Stimulated activated CD4-positive, alpha-beta T cell treated with anti-CD3 and anti-CD28 coated beads, Interleukin-1b, Interleukin-23, amount 100 ng/mL, for 48 hours (primary cell): Measurements from ENCODE around the gene CHID1.

ENCODE experiments used
- DNase-seq: peaks from one replicate; pipeline ENCODE4 v3.0.0-alpha.2; 2020

CHID1 gene

DNA sequence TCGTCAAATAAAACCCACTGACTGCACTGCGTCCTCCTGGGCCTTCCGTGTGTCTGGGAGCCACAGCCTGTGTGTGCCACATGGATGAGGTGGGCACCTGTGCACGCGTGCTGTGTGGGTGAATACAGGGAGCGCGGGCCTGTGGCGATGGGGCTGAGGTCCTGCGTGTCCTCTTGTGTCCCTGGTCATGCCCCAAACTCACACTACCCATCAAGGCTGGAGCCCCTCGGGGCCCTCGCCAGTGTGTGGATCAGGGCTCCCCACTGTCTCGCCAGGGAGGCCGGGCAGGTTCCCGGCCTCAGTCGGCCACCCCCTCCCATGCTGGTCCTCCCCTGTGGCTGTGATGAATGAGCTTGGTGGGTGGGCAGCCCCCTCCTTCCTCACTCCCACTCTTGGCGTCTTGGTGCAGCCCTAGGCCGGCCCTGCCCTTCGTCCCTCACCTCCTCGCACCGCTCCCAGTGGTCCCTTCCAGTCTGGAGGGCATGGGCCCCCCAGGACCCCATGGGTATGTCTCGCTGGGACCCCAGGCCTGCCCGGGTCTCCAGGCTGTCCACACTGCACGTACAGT, 78.6 kb downstream of the CHID1 start:
- no peak for DNase-seq

DNA sequence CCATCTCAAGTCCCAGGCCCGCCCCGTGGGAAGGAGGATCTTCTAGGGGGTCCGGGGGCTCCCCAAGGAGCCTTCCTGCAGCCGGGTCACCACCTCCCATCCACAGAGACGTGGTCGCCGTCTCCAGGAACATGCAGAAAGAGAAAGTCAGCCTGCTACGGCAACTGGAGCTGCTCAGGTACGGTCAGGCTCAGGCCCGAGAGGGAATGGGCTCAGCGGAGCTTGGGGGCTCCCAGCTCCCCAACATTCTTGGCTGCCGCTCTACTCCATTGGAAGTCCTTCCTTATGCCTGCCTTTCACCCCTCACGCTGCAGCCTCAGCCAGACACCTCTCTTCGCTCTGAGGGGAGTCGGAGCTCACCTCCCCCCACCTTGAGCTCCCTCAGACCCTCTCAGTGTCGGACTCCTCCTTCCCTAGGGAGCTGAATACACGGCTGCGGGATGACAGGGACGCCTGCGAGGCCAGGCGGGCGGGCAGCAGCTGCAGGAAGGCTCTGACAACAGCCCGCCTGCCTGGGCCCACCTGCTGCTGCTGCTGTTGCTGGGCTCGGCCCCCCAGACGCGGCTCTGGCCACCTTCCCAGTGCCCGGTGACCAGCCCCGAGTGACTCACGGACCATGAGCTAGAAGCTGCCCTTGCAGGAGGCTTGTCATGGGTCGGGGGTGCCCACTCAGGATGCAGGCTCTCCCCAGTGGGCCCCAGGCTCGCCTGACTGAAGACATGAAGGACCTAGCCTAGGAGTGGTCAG, 79.3 kb downstream of the CHID1 start:
- no peak for DNase-seq

DNA sequence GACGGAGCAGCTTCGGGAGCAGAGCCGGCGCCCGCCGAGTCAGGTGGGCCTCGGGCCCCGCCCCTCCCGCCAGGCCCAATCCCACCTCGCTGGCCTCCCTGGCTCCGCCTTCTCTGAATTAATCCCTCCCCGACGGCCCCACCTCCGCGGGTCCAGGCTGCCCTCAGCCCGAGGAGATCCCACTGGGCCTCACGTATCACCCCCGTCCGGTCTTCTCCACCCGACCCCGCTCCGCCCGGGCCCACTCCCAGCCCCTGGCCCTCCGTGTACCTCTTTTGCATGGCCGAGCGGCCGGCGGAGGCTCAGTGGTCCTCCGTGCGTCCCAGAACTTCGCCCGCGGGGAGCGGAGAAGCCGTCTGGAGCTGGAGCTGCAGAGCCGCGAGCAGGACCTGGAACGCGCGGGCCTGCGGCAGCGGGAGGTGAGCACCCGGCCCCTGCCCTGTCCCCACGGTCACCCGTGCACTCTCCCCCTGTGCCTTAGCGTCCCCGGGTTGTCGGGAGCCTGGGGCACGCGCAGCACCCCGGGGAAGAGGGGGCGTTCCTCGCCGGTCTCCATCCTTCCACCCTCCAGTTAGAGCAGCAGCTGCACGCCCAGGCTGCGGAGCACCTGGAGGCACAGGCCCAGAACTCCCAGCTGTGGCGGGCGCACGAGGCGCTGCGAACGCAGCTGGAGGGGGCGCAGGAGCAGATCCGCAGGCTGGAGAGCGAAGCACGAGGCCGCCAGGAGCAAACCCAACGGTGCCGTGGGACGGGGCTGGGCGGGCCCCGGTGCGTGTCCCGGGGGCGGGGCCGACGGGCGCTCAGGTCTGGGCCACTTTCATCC, 80.1 kb downstream of the CHID1 start:
- DNase-seq = peak; percentile 58

DNA sequence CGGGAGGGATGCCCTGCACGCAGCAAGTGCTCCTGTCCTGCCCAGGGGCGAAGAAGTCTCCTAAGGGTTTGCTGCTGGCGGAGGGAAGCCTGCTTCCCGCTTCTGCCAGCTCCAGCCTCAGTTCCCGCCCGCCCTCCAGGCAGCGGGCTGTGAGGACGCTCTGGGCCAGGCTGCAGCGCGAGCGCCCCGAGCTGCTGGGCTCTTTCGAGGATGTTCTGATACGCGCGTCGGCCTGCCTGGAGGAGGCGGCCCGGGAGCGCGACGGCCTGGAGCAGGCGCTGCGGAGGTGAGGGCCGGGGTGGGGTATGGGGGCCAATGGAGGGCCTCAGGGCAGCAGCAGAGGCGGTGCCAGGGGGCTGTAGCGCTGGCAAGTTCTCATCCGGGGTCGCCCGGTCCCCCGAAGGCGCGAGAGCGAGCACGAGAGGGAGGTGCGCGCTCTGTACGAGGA, 80.7 kb downstream of the CHID1 start:
- DNase-seq = no peak

DNA sequence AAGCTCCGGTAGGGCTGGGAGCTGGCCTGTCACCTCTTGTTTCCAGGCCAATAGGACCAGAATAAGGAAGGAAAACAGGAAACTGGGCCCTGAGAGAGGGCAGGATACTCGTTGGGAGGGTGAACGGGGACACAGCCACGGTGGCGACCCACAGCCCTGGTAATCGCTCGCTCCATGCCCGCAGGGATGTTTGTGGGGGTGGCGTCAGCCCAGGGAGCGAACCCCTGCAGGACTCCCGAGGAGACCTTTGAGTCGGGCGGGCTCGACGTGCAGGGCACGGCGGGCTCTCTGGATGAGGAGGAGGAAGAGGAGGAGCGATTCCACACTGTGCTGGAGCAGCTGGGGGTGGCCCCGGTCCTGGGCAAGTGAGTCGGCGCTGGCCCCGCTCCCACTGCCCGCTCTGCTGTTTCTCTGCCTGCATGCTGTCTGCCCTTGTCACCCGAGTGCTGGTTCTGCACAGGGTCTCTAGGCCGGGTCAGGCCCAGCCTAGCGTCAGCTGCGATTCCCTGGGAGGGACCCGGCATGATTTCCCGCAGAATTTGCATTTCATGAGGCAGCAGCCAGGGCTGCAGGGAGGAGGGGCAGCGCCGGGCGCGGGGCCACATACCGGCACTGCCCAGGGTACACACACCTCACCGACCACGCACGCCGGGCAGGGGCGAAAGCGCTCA, 81.3 kb downstream of the CHID1 start:
- DNase-seq = no peak

DNA sequence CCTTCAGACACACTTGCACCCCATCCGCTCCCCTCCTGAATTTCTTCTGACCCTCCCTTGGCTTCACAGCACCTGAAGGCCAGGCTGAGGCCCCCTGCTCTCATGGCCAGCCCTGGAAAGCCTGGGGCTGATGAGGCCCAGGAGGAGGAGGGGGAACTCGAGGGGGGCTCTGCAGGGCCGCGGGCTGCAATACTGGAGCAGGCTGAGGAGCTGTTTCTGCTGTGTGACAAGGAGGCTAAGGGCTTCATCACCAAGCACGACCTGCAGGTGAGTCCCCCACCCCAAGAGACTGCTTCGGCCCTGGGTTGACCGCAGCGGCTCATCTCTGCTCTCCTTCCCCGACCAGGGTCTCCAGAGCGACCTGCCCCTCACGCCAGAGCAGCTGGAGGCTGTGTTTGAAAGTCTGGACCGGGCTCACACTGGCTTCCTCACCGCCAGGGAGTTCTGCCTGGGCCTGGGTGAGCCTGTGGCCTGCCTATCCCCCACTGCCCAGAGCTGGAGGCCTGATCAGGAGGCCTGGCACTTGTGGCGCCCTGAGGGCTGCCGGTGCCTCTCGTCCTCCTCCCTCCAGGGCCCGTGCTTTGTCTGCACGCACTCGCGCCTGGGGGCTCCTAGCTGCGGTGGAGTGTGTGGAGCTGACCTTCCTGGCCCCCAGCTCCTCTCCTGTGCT, 82.0 kb downstream of the CHID1 start:
- no peak for DNase-seq

DNA sequence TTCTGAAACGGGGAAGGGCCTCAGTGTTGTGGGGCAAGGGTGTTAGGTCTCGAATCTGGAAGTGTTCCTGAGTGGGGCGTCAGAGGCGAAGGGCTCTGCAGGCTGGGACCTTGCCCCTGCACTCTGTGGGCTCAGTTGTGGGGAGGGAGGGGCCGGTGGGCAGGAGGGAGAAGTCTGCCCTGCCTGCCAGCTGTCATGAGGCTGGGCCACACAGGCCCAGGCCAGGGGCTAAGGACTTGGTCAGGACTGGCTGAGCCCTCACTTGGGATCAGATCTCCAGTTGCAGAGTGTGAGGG, 82.8 kb downstream of the CHID1 start, which contains the start of gene CRACR2B:
CRACR2B (plus strand) TSS at position 23 of the 296 bp plus-strand sequence. CDS start 689 bp downstream, outside the sequence.
- no peak for DNase-seq

DNA sequence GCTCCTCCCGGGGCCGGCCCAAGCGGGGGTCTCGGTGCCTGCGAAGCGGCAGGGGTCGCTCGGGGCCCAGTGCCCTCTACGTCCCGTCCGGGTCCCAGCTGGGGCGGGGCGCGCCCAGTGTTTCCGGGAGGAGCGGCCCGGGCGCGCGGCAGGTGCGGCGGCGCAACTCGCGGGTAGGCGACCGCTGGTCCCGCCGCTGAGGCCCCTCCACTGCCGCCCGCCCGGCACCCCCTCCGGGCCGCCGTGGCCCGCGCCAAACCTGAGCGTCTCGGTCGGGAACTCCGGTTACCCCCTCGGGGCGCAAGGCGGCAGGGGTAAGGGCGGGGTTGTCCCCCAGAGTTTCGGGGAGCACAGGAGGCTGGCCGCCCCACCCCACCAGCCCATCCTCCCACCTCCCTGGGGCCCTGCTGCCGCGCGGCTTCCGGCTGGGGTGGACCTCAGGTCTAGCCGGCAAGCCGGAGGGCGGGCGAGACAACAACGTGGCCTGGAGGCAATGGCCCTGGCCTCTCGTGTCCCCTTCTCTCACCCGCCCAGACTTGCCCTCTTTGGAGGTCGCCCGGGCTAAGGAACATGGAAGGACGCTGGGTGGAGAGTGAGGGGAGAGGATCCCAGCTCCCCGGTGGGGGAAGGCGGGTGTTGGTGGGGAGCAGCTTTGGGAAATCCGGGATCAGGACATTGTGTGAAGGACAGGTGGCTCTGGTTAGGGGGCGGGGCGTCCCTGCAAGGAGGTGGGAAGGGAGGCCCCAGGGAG, 83.3 kb downstream of the CHID1 start:
- no peak for DNase-seq

DNA sequence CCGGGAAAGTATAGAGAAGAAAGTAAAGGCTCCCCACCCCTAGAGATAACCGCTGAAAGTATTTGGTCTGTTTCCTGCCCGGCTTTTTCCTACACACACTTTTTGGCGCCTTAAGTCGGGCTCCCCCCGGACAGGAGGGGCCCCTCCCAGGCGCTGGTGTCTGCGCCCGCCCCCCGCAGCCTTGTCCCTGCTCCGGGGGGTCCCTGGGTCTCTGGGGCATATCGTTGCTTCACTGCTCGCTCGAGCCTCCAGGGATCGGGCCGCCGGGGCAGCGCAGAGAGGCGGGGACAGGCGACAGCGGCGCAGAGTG, 83.8 kb downstream of the CHID1 start:
- no peak for DNase-seq

DNA sequence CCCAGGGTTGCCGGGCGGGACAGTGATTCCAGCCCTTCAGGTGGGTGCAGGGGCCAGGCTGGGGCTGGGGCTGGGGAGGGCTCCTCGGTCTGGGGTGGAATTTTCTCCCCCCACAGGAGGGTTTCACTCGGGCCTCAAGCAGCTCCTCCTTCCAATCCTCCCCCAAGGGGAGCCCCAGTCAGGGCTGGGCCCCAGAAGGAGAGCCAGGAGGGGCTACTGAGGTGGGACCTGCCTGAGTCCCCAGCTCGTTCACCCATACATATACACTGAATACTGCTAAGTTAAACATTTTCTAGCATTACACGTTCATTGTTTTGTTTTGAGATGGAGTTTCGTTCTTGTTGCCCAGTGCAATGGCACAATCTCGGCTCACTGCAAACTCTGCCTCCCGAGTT, 84.4 kb downstream of the CHID1 start:
- no peak for DNase-seq

DNA sequence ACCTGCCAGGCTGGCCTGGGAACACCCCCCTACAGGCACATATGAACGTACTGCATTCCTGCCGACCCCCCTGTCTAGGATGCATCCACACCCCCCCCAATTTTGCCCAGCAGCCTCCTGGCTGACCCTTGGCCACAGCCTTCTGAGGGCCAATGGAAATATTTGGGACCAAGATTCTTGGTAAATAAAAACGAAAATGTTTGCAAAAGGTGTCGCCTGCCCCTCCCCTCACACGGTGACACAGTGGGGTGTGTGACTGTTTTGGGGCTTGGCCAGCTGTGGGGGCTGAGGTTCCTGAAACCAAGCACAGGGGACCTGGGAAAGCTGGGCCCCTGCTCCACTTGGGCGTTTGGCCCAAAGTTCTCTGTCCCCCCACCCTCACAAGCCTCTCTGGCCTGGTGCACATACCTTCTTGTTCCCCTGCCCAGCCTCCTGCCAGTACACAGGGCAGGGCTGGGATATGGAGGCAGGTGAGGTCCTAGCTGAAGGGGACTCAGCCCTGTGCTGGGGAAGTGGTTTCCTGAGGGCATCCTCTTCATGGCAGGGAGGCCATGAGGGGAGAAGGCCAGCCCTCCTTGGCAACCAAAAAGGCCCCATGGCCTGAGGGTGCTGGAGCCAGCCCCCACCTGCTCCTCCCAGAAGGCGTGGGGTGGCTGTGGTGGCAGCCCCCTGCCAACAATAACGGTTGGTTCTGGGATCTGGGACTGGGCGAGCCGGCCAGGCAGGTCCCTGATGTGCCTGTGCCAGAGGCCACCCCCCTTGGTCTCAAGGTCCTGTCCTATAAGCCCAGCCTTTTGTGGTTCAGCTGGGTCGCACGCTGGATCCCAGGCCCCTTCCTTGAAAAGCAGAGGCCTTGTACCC, 85.0 kb downstream of the CHID1 start:
- no peak for DNase-seq

DNA sequence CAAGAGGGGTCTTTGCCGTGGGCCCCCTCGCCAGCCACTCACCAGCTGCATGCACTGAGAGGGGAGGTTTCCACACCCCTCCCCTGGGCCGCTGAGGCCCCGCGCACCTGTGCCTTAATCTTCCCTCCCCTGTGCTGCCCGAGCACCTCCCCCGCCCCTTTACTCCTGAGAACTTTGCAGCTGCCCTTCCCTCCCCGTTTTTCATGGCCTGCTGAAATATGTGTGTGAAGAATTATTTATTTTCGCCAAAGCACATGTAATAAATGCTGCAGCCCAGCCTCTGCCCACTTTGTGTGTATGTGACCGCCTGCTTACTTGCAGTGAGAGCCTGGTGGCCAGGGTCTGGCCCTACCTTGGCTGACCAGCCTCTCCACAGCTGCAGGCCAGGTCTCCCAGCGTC, 85.7 kb downstream of the CHID1 start:
- DNase-seq = no peak

DNA sequence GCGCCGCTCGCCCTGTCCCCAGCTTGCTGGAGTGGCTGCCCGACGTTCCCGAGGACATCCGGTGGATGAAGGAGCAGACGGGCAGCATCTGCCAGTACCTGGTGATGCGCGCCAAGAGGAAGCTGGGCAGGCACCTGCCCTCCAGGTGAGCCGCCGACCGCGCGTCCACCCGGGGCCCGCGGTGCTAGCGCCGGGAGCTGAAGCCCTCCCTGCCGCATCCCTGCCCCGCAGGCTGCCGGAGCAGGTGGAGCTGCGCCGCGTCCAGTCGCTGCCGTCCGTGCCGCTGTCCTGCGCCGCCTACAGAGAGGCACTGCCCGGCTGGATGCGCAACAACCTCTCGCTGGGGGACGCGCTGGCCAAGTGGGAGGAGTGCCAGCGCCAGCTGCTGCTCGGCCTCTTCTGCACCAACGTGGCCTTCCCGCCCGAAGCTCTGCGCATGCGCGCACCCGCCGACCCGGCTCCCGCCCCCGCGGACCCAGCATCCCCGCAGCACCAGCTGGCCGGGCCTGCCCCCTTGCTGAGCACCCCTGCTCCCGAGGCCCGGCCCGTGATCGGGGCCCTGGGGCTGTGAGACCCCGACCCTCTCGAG, 86.2 kb downstream of the CHID1 start:
- no peak for DNase-seq

DNA sequence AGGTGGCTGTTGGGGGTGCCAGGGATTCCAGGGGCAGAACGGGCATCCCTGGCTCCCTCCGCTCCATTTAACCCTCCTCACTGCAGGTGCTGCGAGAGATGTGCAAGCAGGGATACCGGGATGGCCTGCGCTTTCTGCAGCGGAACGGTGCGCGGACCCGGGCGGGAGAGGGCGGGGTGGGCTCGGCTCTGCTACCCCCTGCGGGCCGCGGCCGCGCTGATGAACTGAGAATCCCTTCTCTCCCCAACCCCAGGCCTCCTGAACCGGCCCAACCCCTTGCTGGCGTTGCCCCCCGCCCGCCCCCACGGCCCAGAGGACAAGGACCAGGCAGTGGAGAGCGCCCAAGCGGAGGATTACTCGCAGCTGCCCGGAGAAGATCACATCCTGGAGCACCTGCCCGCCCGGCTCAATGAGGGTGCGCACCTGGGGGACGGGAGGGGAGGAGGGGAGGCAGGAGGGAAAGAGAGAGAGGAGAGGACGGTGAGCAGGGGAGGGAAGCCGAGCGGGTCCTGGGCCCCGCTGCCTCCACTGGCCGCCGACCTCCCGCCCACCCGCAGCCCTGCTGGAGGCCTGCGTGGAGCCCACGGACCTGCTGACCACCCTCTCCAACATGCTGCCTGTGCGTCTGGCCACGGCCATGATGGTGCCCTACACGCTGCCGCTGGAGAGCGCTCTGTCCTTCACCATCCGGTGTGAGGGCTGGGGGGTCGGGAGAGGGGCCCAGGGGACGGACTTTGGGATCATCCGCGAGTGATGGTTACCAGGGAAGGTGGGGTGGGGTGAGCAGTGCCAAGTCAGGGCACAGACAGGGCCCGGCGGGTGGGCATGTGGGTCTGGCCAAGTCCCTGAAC, 86.9 kb downstream of the CHID1 start:
- no peak for DNase-seq

DNA sequence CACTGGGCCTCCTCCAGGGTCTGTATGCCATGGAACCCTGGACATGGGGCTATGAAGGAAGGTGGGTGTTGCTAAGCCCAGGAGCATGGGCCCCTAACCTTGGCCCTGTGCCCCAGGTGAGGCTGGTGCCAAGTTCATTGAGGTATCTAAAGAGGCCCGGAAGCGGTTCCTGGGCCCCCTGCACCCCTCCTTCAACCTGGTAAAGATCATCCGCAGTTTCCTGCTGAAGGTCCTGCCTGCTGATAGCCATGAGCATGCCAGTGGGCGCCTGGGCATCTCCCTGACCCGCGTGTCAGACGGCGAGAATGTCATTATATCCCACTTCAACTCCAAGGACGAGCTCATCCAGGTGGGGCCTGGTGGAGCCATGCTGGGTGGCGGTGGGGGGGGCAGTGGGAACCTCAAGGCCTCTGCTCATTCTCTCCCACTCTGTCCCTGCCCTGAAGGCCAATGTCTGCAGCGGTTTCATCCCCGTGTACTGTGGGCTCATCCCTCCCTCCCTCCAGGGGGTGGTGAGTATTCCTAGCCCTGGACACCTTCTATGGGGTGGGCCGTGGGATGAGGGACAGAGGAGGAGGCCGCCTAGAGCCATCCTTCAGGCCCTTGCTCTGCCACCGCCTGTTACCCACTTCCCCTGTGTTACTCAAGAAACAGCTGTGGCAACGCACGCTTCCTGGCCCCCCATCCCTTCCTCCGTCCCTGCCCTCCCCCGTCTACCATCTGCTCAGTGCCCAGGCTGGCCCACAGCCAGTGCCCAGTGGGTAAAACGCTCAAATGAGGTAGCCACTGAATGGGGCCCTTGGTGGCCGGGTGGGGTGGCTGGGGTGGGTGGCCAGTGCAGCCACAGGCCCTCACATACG, 88.9 kb downstream of the CHID1 start:
- DNase-seq = no peak

DNA sequence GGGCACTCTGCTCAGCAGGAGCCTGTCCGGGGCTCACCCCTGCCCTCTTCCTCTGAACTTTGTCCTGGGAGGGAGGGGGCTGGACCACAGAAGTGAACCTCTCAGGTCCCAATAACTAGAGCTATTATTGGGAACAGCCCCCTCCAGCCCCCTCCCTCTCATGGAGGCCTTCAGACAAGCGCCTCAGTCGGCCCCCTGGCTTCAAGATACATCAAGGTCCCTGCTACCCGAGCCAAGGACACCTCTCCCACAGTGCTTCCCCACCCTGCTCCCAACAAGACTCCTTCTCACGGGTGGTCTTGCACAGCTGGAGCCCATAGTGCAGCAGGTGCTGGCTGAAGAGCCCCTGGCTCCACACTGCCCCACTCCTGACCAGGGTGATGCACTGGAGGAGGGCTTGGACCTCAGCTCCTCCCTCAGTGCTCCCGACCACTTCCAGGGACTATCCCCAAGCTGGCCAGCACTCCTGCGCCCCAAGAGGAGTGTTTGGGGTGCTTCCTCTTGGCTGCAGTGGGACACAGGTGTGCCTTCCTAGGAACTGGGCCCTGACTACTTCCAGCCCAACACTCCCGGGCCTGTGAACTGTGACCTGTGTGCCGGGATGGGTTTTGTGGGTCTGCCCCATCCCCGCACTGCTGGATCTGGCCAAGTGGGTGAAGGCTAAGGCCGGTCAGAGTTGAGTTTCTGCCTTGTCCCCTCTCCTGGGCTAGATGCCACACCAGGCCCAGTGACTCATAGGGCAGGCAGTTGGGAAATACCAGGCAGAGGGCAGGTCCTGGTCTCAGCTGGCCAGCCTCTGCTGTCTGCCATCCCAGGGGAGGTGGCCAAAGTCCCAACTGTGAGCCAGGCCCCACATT, 89.7 kb downstream of the CHID1 start:
- no peak for DNase-seq

DNA sequence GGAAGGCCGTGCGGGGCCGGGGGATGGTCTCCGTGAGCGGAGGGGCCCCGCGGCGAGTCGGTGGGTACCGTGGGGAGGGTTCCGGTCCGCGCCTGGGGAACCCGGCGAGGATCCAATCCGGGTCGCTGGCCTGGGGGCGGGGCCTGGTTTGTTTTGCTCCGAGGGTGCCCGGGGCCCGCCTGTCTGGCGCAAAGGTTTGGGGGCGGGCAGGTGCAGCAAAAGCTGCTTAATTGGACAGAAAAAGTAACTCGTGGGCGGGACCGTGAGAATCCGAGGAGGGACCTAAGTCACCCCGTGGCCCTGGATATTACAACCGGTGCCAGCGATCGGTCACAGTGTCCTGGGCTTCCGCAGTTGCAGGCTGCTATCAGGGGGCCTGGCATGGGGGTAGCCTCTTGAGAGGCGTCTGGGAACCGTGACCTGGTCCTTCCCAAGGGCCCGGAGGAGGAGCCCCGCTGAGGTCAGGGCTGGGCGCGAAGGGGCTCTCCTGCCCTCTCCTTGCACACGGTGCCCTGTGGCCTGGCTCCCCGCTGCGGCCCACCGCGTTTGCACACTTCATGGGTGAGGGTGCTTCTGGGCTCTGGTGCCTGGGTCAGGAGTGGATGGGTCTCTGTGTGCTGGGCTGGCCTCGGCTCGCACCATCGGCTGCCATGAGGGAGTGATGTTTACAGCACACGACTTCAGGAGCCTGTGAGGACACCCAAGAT, 90.5 kb downstream of the CHID1 start:
- DNase-seq = peak; percentile 93
